Heart right ventricle (tissue), 16 donors: Measurements from ENCODE around the gene BET1L. TPM values are rescaled to one million over a fixed set of nuclear protein-coding genes. Genes with fewer than 3 reads are reported as not detected.
A peak's percentile ranks its signal among the peaks of the same experiment; 100 is the strongest.
"Not testable (repeated sequence)": the region's sequence is repeated elsewhere in the genome, so short reads cannot be mapped to it uniquely, and the experiment has no call there.

Experiments
- ATAC-seq, 8 donors: fragments of 200-7000 bp; cut with Tn5 transposase; one replicate each; pipeline ENCODE4 v1.9.1; 2020; ENCODE audit warnings: mild to moderate bottlenecking in 8 of 8, moderate library complexity in 8 of 8, moderate number of reproducible peaks in 1 of 8
- DNase-seq, 2 donors: peaks; one replicate each; pipeline ENCODE4 v3.0.0-alpha.2; 2020
- H3K27ac ChIP-seq, 10 donors: fragments of 200-600 bp; sonication (generic) in 2 of 10; one replicate each; pipeline versions ENCODE4 v1.5.0 to v1.8.0; 2020 to 2022; ENCODE audit warnings: mild to moderate bottlenecking in 3 of 10
- H3K27me3 ChIP-seq, 7 donors: fragments of 200-600 bp; one replicate each; pipeline ENCODE4 v1.8.0; 2021 to 2022; ENCODE audit warnings: mild to moderate bottlenecking in 2 of 7
- H3K36me3 ChIP-seq, 9 donors: fragments of 200-600 bp; sonication (generic) in 1 of 9; one replicate each; pipeline versions ENCODE4 v1.5.0 to v1.8.0; 2020 to 2022; ENCODE audit warnings: mild to moderate bottlenecking in 2 of 9
- H3K4me1 ChIP-seq, 9 donors: fragments of 200-600 bp; sonication (generic) in 1 of 9; one replicate each; pipeline versions ENCODE4 v1.5.0 to v1.8.0; 2020 to 2022; ENCODE audit warnings: mild to moderate bottlenecking in 4 of 9
- H3K4me3 ChIP-seq, 10 donors: fragments of 200-600 bp; sonication (generic) in 2 of 10; one replicate each; pipeline versions ENCODE4 v1.5.0 to v1.8.0; 2020 to 2022; ENCODE audit warnings: mild to moderate bottlenecking in 7 of 10, moderate library complexity in 2 of 10
- H3K9me3 ChIP-seq, 11 donors: fragments of 200-600 bp in 10 of 11; sonication (generic) in 2 of 11; one replicate each; pipeline versions ENCODE4 v1.5.0 to v1.8.0; 2013 to 2022; ENCODE audit warnings: mild to moderate bottlenecking in 2 of 11, control low read depth in 1 of 11, moderate library complexity in 1 of 11
- CTCF ChIP-seq, 9 donors: fragments of 200-600 bp; sonication (generic) in 2 of 9; IDR thresholded peaks; one replicate each; pipeline versions ENCODE4 v1.5.0 to v1.8.0; 2021 to 2022; ENCODE audit warnings: antibody characterized with exemption in 9 of 9, mild to moderate bottlenecking in 5 of 9, moderate library complexity in 1 of 9
- WGBS, 2 donors: extraction: QIAGEN DNeasy Blood & Tissue Kit; methylation state at CpG; one replicate each; pipeline ENCODE4 v1.1.7; 2013; ENCODE audit warnings: inconsistent platforms in 1 of 2; 5-methylcytosine and 5-hydroxymethylcytosine counted together
- intact Hi-C, 10 donors: fragments of 100-400 bp; cut with DNase I; formaldehyde crosslinking; loops; one replicate each; pipeline versions ENCODE4 v1.11.1 to v1.14.2; 2022
- polyA plus RNA-seq, 2 donors: library from polyadenylated mRNA; stranded (reverse); fragments of 200-250 nt; gene quantifications; one replicate each; pipeline ENCODE4 v1.2.3, GENCODE V29; 2013
- total RNA-seq, 10 donors: library from RNA; stranded (reverse); fragmentation: NEBNext Ultra II Directional in 3 of 10; extraction: Animal tissue kit (Norgen Biotek cat#: 25700) in 3 of 10; gene quantifications; one replicate each; pipeline versions ENCODE4 v1.2.1 to v1.2.4, GENCODE V29; 2021 to 2023
- donor health status: Arrhythmogenic right ventricular cardiomyopathy.
- donor health status: ischemic (EF 13 %, LVEDD 7.1; RV severe dilation, severe dysfunction).
- donor health status: healthy with polysubstance abuse.
- donor health status: DM: no; HTN: yes; CAD: no.
- donor health status: DM: no; HTN: no; CAD: no.
- donor health status: ischemic (EF 25% LVEDD 6.9; RV normal size, moderate dysfunction).
- donor health status: ischemic (EF 25% LVEDD 5.7; RV mildly dilated, moderate dysfunction).
- donor health status: healthy.
- donor health status: DM: yes; HTN: yes; CAD: no.
- donor health status: Ischemic cardiomyopathy.
- donor health status: ischemic (EF 35%, LVEDD 5.7; RV mildly dilated, moderate dysfunction).
- donor health status: nonischemic (EF 11% LVEDD 7.7; RV severe dilation, severe dysfunction).
- donor health status: DM: yes; HTN: yes; CAD: no.
- donor health status: PGD.
- donor health status: ischemic (EF 29% LVEDD 5.4; RV normal size, mild dysfunction).
- donor health status: nonischemic (EF 23%, LVEDD 6.1; RV moderate dilation, normal function).

Gene BET1L
- total and polyA plus RNA-seq, 12 donors = 12.4 to 32.0 (median 20.7) TPM

- intact Hi-C loops, H3K36me3 ChIP-seq, H3K27me3 ChIP-seq, H3K4me1 ChIP-seq, H3K9me3 ChIP-seq, H3K4me3 ChIP-seq, H3K27ac ChIP-seq: not testable (repeated sequence)
- WGBS, 2 donors = 49 to 69% methylated on average over 4 to 6 of the region's 8 CpGs
- peak in 7 of 9 donors; percentile 32 to 60 (median 46) for TF ChIP-seq CTCF (IDR thresholded peaks at IDR 0.05)
- peak; percentile 8 to 26 for DNase-seq
- ATAC-seq = peak in 7 of 8 donors; percentile 65 to 78 (median 71)
Observed at GRCh38 chr11:191490-192478, 15.4 kb downstream of the BET1L start.

DNA sequence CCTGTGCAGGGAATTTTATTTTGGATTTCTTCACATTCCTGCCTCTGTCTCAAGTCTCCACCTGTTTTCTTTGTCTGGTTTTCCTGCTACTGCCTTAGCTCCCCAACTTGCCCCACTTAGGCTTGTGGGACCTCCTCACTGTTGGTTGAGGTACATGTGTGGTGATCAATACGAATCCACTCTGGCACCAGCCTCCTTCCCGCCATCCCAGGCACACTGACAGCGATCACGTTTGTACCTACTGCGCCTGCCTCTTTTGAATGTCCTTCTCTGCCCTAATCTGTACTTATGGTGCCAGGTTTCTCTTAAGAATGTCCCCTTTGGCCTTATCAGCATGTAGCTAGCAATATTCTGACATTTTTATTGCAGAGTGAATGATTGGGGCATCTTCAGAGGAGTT is 16.7 kb downstream of the BET1L start:
- ATAC-seq, intact Hi-C loops, DNase-seq, H3K36me3 ChIP-seq, H3K4me3 ChIP-seq, H3K27me3 ChIP-seq, H3K27ac ChIP-seq, H3K9me3 ChIP-seq, H3K4me1 ChIP-seq: not testable (repeated sequence)
- 70 to 75% methylated on average over 5 of the region's 5 CpGs for WGBS, 2 donors

GRCh38 chr11:189843-190311 is 17.3 kb downstream of the BET1L start:
- H3K27ac ChIP-seq, H3K9me3 ChIP-seq, H3K4me3 ChIP-seq, H3K4me1 ChIP-seq, H3K27me3 ChIP-seq, H3K36me3 ChIP-seq, intact Hi-C loops: not testable (repeated sequence)
- TF ChIP-seq CTCF (IDR thresholded peaks at IDR 0.05) = peak in 5 of 9 donors; percentile 23 to 42 (median 34)
- peak; percentile 38 to 92 (median 71) for ATAC-seq
- DNase-seq = peak; percentile 6 to 37
- 49 to 62% methylated on average over 10 of the region's 25 CpGs for WGBS, 2 donors

DNA sequence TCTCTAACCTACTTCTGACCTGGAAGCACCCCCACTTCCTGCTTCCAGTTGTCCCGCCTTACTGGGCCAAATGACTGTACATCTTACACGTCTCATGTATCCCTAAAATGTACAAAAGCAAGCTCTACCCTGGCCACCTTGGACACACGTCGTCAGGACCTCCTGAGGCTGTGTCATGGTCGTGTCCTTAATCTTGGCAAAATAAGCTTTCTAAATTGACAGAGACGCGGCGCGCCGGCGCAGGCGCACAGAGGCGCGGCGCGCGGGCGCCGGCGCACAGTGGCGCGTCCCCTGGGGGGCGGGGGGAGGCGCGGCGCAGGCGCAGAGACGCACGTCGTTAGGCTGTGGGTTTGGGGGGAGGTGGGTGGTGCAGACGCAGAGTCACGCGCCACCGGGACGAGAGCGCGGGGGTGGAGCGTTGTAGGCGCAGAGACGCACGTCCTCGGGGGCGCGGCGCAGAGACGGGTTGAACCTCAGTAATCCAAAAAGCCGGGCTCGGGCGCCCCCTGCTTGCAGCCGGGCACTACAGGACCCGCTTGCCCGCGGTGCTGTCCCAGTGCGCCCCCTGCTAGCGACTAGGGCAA is 17.9 kb downstream of the BET1L start:
- H3K4me3 ChIP-seq, intact Hi-C loops, H3K4me1 ChIP-seq, H3K36me3 ChIP-seq, H3K9me3 ChIP-seq, H3K27ac ChIP-seq, H3K27me3 ChIP-seq: not testable (repeated sequence)
- DNase-seq (peak in 1 of 2 donors; percentile 6), ATAC-seq (peak; percentile 49 to 91 (median 68))
- 74 to 81% methylated on average over 36 to 40 of the region's 55 CpGs for WGBS, 2 donors

DNA sequence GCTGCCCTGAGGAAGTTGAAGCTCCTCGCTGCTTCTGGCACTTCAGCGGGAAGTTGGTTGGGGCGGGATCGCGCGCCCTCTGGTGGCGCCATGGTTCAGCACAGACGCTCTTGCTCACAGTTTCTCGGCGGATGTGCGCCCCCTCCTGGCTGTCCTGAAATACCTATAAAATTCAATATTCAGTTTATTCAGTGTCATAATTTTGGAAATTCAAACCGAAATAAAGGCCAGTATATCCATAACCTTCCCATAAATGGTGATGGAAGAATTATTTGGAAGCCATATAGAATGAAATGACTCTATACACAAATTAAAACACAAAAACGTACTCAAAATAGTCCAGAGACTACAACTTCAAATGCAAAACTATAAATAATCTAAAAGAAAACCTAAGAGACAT is 27.0 kb downstream of the BET1L start:
- not testable (repeated sequence) for H3K36me3 ChIP-seq

More for the DNA sequence above, 27.0 kb downstream of the BET1L start:
- H3K9me3 ChIP-seq, intact Hi-C loops, DNase-seq, H3K4me3 ChIP-seq, H3K27me3 ChIP-seq, H3K27ac ChIP-seq, H3K4me1 ChIP-seq, ATAC-seq: not testable (repeated sequence)
- TF ChIP-seq CTCF (IDR thresholded peaks at IDR 0.05) = peak in 5 of 9 donors; percentile 21 to 47 (median 37)
- WGBS, 2 donors = 0% methylated on average over 1 of the region's 13 CpGs; no CpG with 5 or more reads in 1 of the 2 donors

Other genes with a start within 250 kb of the BET1L start
- not detected for gene SCGB1C1, start 14.3 kb downstream of the BET1L start, total RNA-seq
- gene SCGB1C1, start 14.3 kb downstream of the BET1L start, polyA plus RNA-seq = not detected
- gene RIC8A, start 309 bp upstream of the BET1L start, total RNA-seq = 10 to 100 TPM; 38.4 to 82.1 (median 59.5) TPM
- 10 to 100 TPM; 38.6 to 76.4 TPM for gene RIC8A, start 309 bp upstream of the BET1L start, polyA plus RNA-seq
- gene SIRT3, start 28.9 kb upstream of the BET1L start, total RNA-seq = 10 to 100 TPM; 33.1 to 50.2 (median 35.5) TPM
- 10 to 100 TPM; 18.5 to 23.3 TPM for gene SIRT3, start 28.9 kb upstream of the BET1L start, polyA plus RNA-seq
- 100 to 1,000 TPM in 3 of 10 donors, 10 to 100 TPM in 7; 78.7 to 110 (median 90.4) TPM for gene PSMD13, start 29.6 kb upstream of the BET1L start, total RNA-seq
- 100 to 1,000 TPM; 129 to 163 TPM for gene PSMD13, start 29.6 kb upstream of the BET1L start, polyA plus RNA-seq
- gene NLRP6, start 71.0 kb upstream of the BET1L start, total RNA-seq = under 1 TPM in 4 of 10 donors, not detected in 6; 0.09 to 0.25 (median 0.12) TPM
- gene NLRP6, start 71.0 kb upstream of the BET1L start, polyA plus RNA-seq = under 1 TPM; 0.07 to 0.09 TPM
- 10 to 100 TPM in 1 of 10 donors, 1 to 10 TPM in 9; 3.3 to 10.8 (median 5.9) TPM for gene PGGHG, start 81.7 kb upstream of the BET1L start, total RNA-seq
- 10 to 100 TPM; 15.9 to 45.3 TPM for gene PGGHG, start 81.7 kb upstream of the BET1L start, polyA plus RNA-seq
- not detected for gene IFITM5, start 92.1 kb upstream of the BET1L start, total RNA-seq
- not detected for gene IFITM5, start 92.1 kb upstream of the BET1L start, polyA plus RNA-seq
- gene IFITM2, start 100.4 kb upstream of the BET1L start, total RNA-seq = 100 to 1,000 TPM in 7 of 10 donors, 10 to 100 TPM in 3; 57.2 to 333 (median 144) TPM
- 100 to 1,000 TPM; 423 to 843 TPM for gene IFITM2, start 100.4 kb upstream of the BET1L start, polyA plus RNA-seq
- 100 to 1,000 TPM in 4 of 10 donors, 10 to 100 TPM in 6; 51.6 to 182 (median 94.9) TPM for gene IFITM1, start 106.6 kb upstream of the BET1L start, total RNA-seq
- 100 to 1,000 TPM; 235 to 427 TPM for gene IFITM1, start 106.6 kb upstream of the BET1L start, polyA plus RNA-seq
- 100 to 1,000 TPM in 9 of 10 donors, 10 to 100 TPM in 1; 94.1 to 591 (median 172) TPM for gene IFITM3, start 113.5 kb upstream of the BET1L start, total RNA-seq
- gene IFITM3, start 113.5 kb upstream of the BET1L start, polyA plus RNA-seq = 1,000 to 10,000 TPM in 1 of 2 donors, 100 to 1,000 TPM in 1; 676 to 1,409 TPM
- gene B4GALNT4, start 162.1 kb upstream of the BET1L start, total RNA-seq = 1 to 10 TPM in 1 of 10 donors, under 1 TPM in 6, not detected in 3; 0.09 to 1.6 (median 0.25) TPM
- gene B4GALNT4, start 162.1 kb upstream of the BET1L start, polyA plus RNA-seq = 1 to 10 TPM in 1 of 2 donors, under 1 TPM in 1; 0.75 to 1.7 TPM
- gene PKP3, start 186.8 kb upstream of the BET1L start, total RNA-seq = 1 to 10 TPM in 4 of 10 donors, under 1 TPM in 6; 0.19 to 3.0 (median 0.74) TPM
- gene PKP3, start 186.8 kb upstream of the BET1L start, polyA plus RNA-seq = under 1 TPM; 0.13 to 0.80 TPM
- 10 to 100 TPM; 20.4 to 52.4 (median 30.0) TPM for gene SIGIRR, start 207.6 kb upstream of the BET1L start, total RNA-seq
- gene SIGIRR, start 207.6 kb upstream of the BET1L start, polyA plus RNA-seq = 100 to 1,000 TPM in 1 of 2 donors, 10 to 100 TPM in 1; 56.0 to 187 TPM
- gene ANO9, start 234.6 kb upstream of the BET1L start, total RNA-seq = 1 to 10 TPM in 1 of 10 donors, under 1 TPM in 5, not detected in 4; 0.05 to 2.3 (median 0.19) TPM
- gene ANO9, start 234.6 kb upstream of the BET1L start, polyA plus RNA-seq = under 1 TPM; 0.13 to 0.37 TPM
- gene PTDSS2, start 242.9 kb upstream of the BET1L start, total RNA-seq = 10 to 100 TPM; 16.7 to 37.9 (median 24.8) TPM
- 10 to 100 TPM; 31.4 to 55.5 TPM for gene PTDSS2, start 242.9 kb upstream of the BET1L start, polyA plus RNA-seq